Activated naive CD8-positive, alpha-beta T cell treated with anti-CD3 and anti-CD28 coated beads, Interleukin-2, amount 50 U/mL, for 16 hours (primary cell): ENCODE data around the gene KRTAP5-3.
"Not testable (repeated sequence)": the region's sequence is repeated elsewhere in the genome, so short reads cannot be mapped to it uniquely, and the experiment has no call there.

Experiments used
- DNase-seq: peaks from one replicate; pipeline ENCODE4 v3.0.0-alpha.2; 2020; ENCODE audit warnings: low read depth, low spot score

The KRTAP5-3 gene

DNA sequence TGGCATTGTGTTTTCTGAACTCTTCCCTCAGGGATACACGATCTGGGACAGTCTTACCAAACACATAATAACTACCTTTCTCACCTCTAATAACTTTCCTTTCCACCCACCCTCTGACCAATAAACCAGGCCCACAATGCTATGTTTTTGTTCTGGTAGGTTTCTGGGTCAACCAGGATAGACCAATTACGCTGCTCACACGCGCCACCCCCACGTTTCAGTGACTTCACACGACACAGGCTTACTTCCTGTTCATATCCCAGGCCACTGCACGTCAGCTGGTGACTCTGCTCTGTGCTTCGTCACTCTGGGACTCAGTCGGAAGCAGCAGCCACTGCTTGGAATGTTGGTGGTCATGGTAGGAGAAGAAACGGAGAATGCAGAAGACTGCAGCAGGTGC, 11.2 kb upstream of the KRTAP5-3 start:
- no peak for DNase-seq

DNA sequence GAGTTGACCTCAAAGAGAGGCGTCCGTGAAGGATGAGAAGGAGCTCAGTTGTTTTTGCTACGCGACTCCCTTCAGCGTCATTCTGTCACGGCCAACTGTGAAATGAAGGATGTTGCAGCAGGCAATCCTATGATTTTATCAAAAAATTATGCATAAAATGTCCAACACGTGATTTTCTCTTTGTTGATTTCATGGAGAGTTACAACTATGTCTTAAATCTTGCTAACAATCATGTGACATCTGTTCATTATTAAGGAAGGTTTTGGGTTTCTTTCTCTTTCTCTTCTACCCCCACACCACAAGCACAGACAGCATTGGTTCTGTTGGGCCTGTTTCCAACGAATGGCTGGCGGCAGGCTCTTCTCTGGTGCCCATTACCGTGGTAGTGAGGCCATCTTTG, 10.0 kb upstream of the KRTAP5-3 start:
- no peak for DNase-seq

DNA sequence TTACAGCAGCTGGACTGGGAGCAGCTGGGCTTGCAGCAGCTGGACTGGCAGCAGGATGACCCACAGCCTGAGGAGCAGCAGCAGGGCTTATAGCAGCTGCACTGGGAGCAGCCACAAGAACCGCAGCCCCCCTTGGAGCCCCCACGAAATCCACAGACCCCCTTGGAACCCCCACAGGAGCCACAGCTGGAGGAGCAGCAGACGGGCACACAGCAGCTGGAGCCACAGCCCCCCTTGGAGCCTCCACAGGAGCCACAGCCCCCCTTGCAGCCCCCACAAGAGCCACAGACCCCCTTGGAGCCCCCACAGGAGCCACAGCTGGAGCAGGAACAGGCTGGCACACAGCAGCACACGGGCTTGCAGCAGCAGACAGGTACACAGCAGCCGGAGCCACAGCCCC, 362 bp downstream of the KRTAP5-3 start:
- not testable (repeated sequence) for DNase-seq

DNA sequence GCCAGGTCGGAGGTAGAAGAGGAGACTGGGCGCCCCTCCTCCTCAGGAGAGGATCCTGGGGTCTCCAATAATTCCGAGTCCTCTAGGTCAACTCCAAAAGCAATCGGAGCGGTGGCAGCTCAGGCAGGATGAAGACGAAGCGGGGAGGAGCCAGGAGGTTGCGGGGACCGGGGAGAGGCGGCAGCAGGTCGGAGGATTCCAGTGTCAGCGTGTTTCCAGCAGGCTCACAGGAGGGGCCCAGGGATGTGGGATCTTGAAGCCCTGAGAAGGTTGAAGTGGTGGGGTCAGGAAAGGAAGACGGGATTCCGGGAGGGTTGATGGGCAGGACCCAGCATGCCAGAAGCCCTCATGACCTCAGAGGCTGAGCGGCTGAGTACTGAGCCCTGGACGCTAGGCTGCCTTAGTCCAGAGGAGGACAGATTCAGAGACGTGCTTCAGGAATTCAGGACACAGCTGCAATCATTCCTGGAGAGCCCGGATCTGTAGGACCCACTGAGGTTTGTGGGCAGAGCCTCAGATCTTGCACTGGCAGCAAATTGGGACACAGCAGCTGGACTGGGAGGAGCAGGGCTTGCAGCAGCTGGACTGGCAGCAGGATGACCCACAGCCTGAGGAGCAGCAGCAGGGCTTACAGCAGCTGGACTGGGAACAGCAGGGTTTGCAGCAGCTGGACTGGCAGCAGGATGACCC, 962 bp downstream of the KRTAP5-3 start:
- not testable (repeated sequence) for DNase-seq

DNA sequence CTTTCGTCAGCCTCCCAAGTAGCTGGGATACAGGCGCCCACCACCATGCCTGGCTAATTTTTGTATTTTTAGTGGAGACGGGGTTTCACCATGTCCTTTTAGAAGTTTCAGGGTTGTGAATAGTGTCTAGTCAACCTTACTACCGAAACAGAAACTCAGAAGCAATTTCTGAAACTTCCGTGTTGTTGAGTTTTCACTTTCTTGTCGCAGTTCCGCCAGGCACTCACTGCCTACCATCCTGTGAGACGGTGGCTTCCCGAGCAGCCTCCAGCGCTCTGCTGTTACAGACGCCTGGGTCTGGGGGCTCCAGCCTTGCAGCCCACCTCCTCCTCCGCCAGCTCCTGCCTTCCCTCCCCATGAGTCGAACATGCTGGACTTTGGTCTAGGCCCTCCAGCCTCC, 2.3 kb downstream of the KRTAP5-3 start:
- DNase-seq = not testable (repeated sequence)

DNA sequence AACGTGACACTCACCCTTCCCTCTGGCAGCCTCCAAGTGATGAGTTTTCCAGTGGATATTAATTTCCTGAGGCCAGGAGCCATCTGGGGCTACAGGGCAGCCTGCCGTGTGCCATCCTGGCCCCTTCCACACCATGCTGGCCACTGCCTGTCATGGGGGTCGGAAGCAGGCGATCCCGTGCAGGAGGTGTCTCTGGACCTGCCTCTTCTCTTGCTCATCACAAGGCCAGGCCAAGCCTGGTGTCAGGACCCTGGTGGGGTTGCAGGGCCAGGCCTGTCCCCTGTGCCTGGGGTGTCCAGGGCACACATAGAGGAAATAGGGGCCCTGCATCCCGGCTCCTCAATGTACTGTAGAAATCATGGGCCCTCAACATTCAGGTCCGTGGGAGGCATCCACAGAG, 3.6 kb downstream of the KRTAP5-3 start:
- DNase-seq = no peak

DNA sequence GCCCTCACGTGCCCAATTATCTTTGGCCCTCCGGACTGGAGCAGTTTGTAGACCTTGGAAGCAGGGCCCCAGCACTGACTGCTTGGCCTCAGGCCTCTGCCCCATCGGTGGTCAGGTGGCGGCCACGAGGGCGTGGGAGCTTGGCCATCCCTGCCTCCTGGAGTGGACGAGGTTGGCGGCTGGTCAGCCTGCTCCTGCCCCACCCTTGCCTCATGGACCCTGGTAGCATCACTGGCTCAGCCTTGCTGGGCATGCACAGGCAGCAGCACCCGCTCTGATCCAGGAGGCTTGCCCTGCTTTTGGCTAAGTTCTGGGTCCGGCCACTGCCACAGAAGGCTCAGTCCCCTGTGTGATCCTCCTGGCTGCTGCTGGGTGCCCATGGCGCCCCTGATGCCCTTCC, 4.1 kb downstream of the KRTAP5-3 start:
- DNase-seq = no peak

DNA sequence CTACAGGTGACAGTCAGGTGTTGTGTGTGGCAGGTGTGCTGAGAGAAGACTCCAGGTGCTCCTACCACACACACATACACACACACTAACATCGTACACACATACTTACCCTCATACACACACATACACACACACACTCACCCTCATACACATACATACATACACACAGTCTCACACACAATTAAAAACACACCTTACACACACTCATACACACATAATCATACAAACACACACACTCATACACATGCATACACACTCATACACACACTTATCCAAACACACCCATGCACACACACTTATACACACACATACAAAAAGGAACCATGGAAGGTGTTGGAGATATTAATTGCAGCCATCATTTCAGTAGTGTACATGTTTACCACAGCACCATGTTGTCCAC, 4.6 kb downstream of the KRTAP5-3 start:
- no peak for DNase-seq

DNA sequence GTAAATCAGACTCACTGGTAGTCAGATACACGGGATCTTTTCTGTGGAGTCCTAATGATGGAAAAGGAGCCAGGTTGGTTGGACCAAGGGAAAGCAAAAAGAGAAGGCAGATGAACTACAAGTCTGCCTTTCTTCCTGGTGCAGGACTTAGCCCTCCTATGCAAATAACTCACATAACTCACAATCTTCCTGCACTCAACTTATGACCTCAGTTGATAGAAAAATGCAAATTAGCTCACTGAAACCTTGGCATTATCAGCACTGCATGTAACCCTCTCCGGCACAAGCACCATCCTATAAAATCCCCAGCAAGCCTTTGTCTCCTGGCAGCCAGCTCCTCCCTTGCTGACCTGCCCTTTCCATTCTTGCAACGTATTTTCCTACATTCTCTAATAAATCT, 6.6 kb downstream of the KRTAP5-3 start:
- not testable (repeated sequence) for DNase-seq

DNA sequence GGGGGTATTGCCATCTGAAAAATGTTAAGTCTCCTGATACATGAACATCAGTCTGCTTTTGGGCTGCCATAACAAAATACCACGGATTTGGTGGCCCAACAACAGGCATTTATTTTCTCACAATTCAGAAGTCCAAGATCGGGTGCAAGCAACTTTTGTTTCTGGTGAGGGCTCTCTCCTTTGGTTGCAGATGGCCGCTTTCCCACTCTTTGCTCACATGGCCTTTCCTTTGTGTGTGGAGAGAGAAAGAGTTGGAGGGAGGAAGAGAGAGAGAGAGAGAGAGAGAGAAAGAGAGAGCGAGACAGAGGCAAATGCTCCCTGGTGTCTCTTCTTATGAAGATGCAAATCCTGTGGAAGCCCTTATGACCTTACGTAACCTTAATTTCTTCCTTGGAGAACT, 7.6 kb downstream of the KRTAP5-3 start:
- no peak for DNase-seq

DNA sequence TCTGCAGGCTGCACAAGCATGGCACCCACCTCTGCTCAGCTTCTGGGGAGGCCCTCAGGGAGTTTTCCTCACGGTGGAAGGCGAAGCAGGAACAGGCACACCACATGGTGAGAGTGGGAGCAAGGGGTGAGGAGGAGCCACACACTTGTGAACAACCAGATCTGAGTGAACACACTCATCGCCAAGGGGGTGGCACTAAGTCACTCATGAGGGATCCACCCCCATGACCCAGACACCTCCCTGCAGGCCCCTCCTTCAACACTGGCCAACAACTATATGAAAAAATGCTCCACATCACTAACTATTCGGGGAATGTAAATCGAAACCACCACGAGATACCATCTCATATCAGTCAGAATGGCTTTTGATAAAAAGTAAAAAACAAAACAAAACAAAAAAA, 9.4 kb downstream of the KRTAP5-3 start:
- DNase-seq = no peak

DNA sequence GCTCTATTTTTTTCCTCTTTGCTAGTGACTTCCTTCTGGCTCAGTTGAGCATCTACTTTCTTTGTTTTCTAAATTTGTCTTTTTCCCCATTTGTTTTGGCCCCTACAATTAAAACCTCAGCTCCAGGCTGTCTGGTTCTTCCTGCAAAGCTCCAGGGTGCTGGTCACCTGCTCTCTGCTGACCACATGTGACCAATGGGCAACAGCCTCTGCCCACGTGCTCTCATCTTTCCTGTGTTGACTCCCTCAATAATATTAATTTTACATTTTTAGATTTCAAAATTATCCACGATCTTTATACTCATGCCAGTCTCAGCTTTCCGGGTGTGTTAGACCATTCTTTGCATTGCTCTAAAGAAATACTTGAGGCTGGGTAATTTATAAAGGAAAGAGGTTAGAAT, 9.9 kb downstream of the KRTAP5-3 start:
- not testable (repeated sequence) for DNase-seq

DNA sequence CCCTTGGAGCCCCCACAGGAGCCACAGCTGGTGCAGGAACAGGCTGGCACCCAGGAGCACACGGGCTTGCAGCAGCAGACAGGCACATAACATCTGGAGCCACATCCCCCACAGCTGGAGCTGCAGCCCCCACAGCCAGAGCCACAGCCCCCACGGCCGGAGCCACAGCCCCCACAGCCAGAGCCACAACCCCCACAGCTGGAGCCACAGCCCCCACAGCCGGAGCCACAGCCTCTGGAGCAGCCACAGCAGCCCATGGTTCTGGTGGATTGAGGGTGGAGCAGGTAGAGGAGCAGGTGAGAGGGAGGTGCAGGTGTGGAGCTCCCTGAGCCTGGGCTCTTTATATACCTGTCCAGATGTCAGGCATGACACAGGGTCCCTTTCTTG, 10.3 kb downstream of the KRTAP5-3 start, which contains the start of gene KRTAP5-2:
Gene KRTAP5-2 (minus strand): TSS at position 301 of the 387 bp plus-strand sequence. CDS start 44 bp downstream, at position 257.
- no peak for DNase-seq

DNA sequence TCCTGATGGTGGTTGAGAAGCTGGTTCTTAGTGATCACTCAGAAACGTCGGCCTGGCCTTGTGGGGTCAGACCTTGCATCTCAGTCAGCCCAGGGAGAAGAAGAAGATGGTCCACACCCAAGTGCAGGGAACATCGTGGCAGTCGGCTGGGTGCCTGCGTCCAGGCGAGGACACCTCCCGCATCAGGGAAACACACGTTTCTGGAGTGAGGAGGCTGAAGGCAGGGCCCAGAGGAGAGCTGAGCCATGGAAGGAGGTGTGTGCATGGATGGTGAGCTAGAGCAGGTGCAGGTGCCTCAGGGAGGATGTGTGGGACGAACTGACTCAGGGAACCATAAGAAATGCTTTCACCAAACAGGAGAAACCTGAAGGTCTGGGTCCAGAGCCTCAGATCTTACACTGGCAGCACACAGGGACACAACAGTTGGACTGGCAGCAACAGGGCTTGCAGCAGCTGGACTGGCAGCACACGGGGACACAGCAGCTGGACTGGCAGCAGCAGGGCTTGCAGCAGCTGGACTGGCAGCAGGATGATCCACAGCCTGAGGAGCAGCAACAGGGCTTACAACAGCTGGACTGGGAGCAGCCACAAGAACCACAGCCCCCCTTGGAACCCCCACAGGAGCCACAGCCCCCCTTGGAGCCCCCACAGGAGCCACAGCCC, 10.8 kb downstream of the KRTAP5-3 start:
- no peak for DNase-seq

DNA sequence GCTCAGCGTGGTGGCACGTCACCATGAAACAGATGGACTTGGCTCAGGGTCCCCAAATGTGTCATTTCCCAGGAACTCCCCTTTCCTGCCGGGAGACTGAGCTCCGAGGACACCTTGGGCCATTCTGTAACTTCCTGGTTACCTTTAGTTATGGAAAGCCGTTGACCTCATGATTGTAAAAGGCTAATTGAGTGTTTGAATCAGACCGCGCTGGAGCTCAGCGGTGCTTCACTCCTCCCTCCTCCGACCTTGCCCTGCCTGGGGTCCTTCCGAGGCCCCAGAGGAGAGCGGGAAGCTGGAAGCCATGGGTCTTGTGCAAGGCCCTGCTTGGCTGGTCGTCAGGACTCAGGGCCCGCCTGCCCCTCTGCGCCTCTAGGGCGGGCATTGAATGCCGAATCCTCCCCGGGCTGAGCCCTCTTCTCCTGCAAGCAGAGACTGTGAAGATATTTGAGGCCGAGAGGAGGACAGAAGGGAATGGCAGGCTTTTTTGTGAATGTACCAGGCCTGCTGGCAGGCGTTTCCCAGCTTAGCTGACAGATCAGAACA, 11.6 kb downstream of the KRTAP5-3 start:
- DNase-seq = not testable (repeated sequence)

DNA sequence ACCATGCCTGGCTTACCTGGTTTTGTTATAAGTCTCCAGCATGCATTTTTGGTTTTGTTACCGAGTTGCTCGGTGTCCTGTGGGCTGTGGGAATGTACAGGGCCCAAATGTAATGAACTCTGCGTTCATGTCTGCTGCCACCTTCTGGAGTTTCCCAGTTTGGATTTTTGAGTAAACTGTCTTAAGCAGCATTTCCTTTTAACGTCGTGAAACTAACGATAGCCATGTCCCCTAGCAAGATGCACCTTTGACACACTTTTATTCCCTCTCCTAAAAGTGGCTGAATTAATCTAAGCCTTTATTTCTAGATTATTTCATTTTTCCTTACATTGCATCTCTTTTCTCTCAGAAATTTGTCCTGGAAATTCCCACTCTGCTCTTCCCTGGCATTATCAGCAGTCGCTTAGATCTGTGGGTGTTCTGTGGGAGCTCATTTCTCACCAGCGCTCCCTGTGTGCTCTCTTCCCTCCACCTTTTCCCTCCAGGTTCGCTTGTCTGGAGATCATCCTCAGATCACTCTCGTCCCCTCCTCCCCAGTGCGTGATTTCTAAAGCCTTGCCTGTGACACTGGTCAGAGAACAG, 12.2 kb downstream of the KRTAP5-3 start:
- not testable (repeated sequence) for DNase-seq

DNA sequence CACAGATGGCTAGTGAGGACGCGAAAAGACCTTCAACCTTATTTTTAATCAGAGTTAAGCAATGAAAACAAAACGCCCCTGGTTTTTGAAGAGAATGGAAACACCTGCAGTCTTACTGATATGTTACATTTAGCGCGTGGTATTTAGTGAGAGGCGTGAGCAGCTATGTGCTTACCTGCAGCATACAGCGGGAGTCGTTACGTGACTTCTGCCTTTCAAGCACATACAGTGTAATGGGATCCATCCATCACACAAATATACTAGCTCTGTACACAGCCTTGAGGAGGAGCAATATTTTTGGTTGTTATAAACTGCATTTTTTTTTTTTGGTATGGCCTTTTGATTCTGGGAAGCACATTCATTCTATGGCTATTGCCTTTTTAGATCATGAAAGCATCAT, 15.6 kb downstream of the KRTAP5-3 start:
- DNase-seq = no peak

DNA sequence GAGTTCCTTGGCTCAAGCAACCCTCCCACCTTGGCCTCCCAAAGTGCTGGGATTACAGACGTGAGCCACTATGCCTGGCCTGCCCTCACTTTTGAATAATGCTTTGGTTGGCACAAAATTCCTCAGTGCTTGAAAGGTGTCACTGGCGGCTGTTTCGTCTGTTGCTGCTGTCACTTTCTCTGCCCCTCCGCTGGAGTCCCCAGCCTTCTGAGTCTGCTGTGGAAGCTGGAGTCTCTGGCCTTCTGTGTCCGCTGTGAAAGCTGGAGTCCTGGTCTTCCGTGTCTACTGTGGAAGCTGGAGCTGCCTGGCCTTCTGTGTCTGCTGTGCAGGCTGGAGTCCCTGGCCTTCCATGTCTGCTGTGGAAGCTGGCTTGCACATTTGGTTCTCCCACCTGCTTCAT, 18.3 kb downstream of the KRTAP5-3 start:
- no peak for DNase-seq

DNA sequence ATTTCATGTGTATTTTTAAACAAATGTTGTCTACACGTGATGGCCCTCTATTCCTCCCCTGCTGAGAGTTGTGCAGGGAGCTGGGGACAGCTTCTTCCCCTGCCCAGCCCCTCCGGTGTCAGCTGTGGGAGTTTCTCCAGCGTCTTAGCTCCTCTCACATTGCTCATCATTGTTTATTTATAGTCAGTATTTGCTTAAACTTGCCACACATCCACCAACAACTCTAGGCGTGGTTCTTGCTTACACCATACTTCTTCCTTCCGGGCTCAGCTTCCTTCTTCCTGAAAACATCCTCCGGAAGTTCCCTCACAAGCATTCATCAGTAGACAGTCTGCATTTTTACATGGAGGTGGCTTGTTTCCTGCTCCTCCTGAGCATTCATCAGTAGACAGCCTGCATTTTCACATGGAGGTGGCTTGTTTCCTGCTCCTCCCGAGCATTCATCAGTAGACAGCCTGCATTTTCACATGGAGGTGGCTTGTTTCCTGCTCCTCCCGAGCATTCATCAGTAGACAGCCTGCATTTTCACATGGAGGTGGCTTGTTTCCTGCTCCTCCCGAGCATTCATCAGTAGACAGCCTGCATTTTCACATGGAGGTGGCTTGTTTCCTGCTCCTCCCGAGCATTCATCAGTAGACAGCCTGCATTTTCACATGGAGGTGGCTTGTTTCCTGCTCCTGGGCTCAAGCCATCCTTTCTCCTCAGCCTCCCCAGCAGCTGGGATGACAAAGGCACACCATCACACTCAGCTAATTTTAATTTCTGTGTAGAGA, 18.9 kb downstream of the KRTAP5-3 start:
- DNase-seq = not testable (repeated sequence)

DNA sequence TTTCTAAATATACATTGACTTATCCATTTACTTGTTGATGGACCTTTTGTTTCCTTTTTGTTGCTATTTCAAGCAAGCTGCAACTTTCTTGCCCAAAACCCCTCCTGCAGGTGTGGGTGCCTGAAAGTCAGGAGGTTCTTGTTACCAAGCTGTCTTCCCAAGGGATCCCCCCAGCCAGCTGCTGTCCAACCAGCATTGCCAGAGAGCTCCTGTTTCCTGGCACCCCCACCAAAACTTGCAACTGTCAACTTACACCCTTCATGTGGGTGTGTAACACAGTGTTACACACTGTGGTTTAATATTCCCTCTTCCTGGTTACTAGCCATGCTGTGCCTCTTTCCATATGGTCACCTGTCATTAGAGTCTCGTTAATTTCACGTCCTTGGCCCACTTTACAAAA, 21.6 kb downstream of the KRTAP5-3 start:
- no peak for DNase-seq

DNA sequence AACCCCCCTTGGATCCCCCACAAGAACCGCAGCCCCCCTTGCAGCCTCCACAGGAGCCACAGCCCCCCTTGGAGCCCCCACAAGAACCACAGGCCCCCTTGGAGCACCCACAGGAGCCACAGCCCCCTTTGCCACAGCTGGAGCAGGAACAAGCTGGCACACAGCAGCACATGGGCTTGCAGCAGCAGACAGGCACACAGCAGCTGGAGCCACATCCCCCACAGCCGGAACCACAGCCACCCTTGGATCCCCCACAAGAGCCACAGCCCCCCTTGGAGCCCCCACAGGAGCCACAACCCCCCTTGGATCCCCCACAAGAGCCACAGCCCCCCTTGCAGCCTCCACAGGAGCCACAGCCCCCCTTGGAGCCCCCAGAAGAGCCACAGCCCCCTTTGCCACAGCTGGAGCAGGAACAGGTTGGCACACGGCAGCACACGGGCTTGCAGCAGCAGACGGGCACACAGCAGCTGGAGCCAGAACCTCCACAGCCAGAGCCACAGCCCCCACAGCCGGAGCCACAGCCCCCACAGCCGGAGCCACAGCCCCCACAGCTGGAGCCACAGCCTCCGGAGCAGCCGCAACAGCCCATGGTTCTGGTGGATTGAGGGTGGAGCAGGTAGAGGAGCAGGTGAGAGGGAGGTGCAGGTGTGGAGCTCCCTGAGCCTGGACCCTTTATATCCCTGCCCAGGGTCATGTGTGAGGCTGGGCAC, 23.4 kb downstream of the KRTAP5-3 start, which contains the start of gene KRTAP5-1:
Gene KRTAP5-1 (minus strand): TSS at position 623 of the 710 bp plus-strand sequence. CDS start 34 bp downstream, at position 589.
- not testable (repeated sequence) for DNase-seq
